ENCODE data around the gene ZDHHC14. TPM values are rescaled to one million over a fixed set of nuclear protein-coding genes. Genes with fewer than 3 reads are reported as not detected.

The ZDHHC14 gene
- total RNA-seq, 1 donor from 2014 or later: 5.1 TPM

DNA sequence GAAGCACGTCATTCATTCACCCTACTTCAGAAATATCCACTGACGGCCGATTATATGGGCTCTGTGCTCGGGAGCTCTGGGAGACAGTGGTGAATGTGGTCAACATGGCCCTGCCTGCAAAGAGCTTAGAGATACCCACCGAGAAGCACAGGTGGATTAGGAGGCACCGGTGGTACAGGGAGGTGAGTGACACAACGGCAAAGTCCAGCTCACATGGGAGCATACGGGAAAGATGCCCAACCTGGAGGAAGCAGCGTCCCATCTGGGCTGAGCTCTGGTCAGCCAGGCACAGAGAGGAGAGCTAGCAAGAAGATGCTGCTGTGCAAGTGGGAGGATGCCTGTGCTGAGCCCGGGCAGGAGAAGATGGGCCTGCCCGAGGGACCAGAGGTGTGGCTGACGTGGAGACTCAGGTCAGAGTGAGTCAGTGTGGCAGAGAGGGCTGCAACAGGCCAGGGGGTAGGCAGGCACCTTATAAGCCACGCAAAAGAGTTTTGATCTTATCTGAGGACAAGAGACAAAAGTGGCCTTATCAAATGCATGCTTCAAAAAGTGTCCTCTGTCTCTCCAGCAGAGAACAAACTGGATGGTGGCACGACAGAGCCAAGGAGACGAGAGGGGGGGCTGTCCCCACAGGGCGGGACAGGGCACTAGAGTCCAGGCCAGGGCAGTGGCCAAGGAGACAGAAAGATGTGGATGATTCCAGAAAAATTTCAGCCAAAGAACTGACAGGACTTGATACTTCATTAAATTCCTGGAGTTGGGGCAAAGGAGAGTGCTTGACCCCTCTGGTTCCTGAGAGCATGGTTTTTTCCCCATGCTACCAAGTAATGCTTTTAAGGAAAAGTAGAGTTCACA is 227.5 kb downstream of the ZDHHC14 start:
- peaks cover 8% of the 10 kb centered on the region for H3K4me1 Mint-ChIP-seq (ENCODE audit: low read depth, unreplicated experiment)

DNA sequence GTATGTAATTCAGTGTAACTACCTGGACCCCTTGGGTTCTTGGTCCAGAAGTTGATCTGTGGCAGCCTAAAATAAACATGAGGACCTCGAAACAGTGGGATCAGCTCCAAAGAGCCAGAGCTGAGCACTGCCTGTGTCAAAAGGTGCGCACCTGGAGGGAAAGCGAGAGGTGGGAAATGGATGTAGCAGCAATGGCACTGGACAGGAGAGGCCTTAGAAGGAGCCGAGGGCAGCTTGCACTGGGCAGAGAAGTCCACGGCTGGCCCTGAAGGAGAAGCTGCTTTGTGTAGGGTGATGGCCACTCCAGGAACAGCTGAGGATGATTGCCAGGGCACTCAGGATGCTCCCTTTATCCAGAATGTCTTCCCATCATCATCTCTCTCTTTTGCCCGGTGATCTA is 228.1 kb downstream of the ZDHHC14 start:
- TF ChIP-seq, protein P1, sequence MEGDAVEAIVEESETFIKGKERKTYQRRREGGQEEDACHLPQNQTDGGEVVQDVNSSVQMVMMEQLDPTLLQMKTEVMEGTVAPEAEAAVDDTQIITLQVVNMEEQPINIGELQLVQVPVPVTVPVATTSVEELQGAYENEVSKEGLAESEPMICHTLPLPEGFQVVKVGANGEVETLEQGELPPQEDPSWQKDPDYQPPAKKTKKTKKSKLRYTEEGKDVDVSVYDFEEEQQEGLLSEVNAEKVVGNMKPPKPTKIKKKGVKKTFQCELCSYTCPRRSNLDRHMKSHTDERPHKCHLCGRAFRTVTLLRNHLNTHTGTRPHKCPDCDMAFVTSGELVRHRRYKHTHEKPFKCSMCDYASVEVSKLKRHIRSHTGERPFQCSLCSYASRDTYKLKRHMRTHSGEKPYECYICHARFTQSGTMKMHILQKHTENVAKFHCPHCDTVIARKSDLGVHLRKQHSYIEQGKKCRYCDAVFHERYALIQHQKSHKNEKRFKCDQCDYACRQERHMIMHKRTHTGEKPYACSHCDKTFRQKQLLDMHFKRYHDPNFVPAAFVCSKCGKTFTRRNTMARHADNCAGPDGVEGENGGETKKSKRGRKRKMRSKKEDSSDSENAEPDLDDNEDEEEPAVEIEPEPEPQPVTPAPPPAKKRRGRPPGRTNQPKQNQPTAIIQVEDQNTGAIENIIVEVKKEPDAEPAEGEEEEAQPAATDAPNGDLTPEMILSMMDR (IDR thresholded peaks at IDR 0.05; ENCODE audit: partially characterized antibody, unreplicated experiment): no peak
- H3K4me1 Mint-ChIP-seq (ENCODE audit: low read depth, unreplicated experiment): peaks cover 8% of the 10 kb centered on the region
- H3K27me3 Mint-ChIP-seq (ENCODE audit: unreplicated experiment): peaks cover 8% of the 10 kb centered on the region
- no peak for DNase-seq
- no peak overlapping the region for H3K27ac Mint-ChIP-seq (ENCODE audit: unreplicated experiment)
- H3K4me3 Mint-ChIP-seq (ENCODE audit: unreplicated experiment): no peak overlapping the region
- H3K36me3 Mint-ChIP-seq (ENCODE audit: unreplicated experiment): no peaks in the 10 kb centered on the region
- no peaks in the 10 kb centered on the region for H3K9me3 Mint-ChIP-seq (ENCODE audit: unreplicated experiment)

More for the DNA sequence above, 227.5 kb downstream of the ZDHHC14 start:
- DNase-seq: no peak
- H3K27me3 Mint-ChIP-seq (ENCODE audit: unreplicated experiment): peaks cover 12% of the 10 kb centered on the region
- no peaks in the 10 kb centered on the region for H3K36me3 Mint-ChIP-seq (ENCODE audit: unreplicated experiment)
- TF ChIP-seq, protein P1 (IDR thresholded peaks at IDR 0.05; ENCODE audit: partially characterized antibody, unreplicated experiment): no peak
- no peak overlapping the region for H3K4me3 Mint-ChIP-seq (ENCODE audit: unreplicated experiment)
- no peaks in the 10 kb centered on the region for H3K9me3 Mint-ChIP-seq (ENCODE audit: unreplicated experiment)
- no peak overlapping the region for H3K27ac Mint-ChIP-seq (ENCODE audit: unreplicated experiment)

DNA sequence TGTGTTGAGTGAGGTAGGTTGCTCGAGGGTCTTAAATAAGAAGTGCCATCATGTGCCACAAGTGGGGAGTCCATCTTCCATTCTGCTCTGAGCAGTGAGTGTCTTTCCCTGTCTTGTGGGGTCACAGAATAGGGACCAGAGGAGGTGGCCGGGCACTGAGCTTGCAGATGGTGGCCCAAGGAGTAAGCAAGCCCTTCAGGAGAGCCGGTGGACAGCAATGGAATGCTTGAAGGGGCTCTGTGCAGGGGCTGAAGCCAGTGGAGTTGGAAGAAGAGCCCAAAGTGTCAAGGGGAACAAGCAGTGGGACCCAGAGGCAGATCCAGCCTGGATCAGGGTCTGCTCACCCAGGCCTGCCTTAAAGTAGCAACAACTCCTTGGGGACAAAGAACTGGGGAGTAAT is 228.6 kb downstream of the ZDHHC14 start:
- DNase-seq: no peak
- Mint-ChIP-seq H3K4me1 (ENCODE audit: low read depth, unreplicated experiment) (peaks cover 8% of the 10 kb centered on the region), H3K27me3 (ENCODE audit: unreplicated experiment) (peaks cover 8% of the 10 kb centered on the region), H3K36me3 (ENCODE audit: unreplicated experiment) (no peaks in the 10 kb centered on the region), H3K4me3 (ENCODE audit: unreplicated experiment) (no peak overlapping the region), H3K9me3 (ENCODE audit: unreplicated experiment) (no peaks in the 10 kb centered on the region), H3K27ac (ENCODE audit: unreplicated experiment) (no peak overlapping the region)
- TF ChIP-seq, protein P1 (IDR thresholded peaks at IDR 0.05; ENCODE audit: partially characterized antibody, unreplicated experiment): no peak

DNA sequence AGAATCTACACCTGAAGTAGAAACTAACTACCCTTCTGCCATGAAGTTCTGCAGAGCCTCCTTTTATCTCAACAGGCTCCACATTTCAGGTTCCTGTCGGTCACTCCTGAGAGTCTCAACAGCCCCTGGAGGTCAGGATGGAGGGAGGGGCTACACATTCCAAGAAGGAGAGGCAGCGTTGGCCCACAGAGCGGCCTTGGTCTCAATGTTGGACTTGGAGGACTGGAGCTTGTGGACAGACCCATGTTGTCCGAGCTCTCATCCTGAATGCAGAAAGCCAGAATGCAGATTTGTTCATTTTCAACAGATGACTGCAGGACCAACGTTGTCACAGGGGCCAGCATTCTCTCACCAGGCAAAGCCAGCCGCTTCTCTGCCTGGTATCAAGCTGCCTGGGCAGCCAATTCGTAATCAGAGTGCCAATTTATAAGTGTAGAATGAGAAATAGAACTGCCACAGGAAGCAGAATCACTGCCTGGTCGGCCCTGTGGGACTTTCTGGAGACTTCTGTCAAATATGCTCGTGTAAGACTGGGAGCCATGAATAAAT is 229.5 kb downstream of the ZDHHC14 start:
- DNase-seq: no peak
- H3K4me3 Mint-ChIP-seq (ENCODE audit: unreplicated experiment): no peak overlapping the region
- no peaks in the 10 kb centered on the region for H3K9me3 Mint-ChIP-seq (ENCODE audit: unreplicated experiment)
- no peak overlapping the region for H3K27ac Mint-ChIP-seq (ENCODE audit: unreplicated experiment)
- peaks cover 6% of the 10 kb centered on the region for H3K27me3 Mint-ChIP-seq (ENCODE audit: unreplicated experiment)
- TF ChIP-seq, protein P1 (IDR thresholded peaks at IDR 0.05; ENCODE audit: partially characterized antibody, unreplicated experiment): no peak
- H3K36me3 Mint-ChIP-seq (ENCODE audit: unreplicated experiment): no peaks in the 10 kb centered on the region
- peaks cover 8% of the 10 kb centered on the region for H3K4me1 Mint-ChIP-seq (ENCODE audit: low read depth, unreplicated experiment)

DNA sequence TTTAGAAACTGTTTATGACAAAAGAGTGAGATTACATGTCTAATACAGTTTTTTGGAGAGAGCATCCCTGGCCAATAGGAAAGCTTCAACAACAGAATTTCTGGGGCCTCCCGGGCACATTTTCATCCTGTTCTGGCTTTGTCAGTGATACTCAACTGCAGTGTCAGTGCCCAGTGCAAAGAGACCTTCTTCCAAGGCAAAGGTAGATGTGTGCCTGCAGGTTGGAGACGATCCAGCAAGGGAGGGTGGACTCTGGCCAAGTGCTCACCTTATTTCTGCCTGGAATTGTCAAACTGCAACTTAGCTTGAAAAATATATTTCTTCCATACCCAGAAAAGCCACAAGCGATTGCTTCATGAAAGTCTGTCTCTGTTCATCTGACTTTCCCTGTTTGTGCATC is 230.4 kb downstream of the ZDHHC14 start:
- no peaks in the 10 kb centered on the region for H3K36me3 Mint-ChIP-seq (ENCODE audit: unreplicated experiment)
- no peaks in the 10 kb centered on the region for H3K9me3 Mint-ChIP-seq (ENCODE audit: unreplicated experiment)
- peaks cover 6% of the 10 kb centered on the region for H3K27me3 Mint-ChIP-seq (ENCODE audit: unreplicated experiment)
- DNase-seq: no peak
- TF ChIP-seq, protein P1 (IDR thresholded peaks at IDR 0.05; ENCODE audit: partially characterized antibody, unreplicated experiment): no peak
- peaks cover 4% of the 10 kb centered on the region for H3K4me1 Mint-ChIP-seq (ENCODE audit: low read depth, unreplicated experiment)
- no peak overlapping the region for H3K4me3 Mint-ChIP-seq (ENCODE audit: unreplicated experiment)
- no peak overlapping the region for H3K27ac Mint-ChIP-seq (ENCODE audit: unreplicated experiment)

All from glutamatergic neuron (in vitro differentiated cells).